Activated naive CD4-positive, alpha-beta T cell treated with Interleukin-2 at 50 U/mL for 16 hours (primary cell): ENCODE data around the gene STOML2.
A peak's percentile ranks its signal among the peaks of the same experiment; 100 is the strongest.

ENCODE experiments used
- DNase-seq: peaks from one replicate; pipeline ENCODE4 v3.0.0-alpha.2; 2020

Gene STOML2

DNA sequence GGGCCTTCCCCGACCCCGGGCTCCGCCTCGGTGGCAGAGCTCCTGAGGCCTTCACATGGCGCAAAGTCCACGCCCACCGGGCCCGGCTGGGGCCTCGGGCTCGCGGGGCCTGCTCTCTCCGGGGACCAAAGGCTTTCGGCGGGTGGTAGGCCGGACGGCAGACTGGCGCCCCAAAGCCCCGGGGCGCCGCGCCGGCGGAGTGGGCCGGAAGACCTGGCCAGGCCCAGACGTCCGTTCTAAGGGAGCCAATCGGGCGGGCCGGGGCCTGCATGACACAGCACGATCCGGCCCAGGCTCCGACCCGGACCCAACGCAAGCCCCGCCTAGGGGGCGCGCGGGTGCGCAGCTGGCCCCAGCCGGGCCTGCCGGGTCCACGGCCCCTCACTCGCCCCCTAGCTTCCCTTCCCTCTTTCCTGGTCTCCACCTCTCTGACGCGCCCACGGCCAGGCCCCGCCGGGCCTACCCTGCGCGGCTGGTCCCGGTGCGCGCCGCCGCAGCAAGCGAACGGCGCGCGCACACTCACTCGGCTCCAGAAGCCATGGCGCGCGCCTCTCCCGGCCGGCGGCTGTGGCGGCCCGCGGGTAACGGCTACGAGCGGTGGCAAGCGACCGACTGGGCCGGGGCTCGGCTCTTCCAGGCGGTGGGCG lies 31.0 kb downstream of the STOML2 start:
- DNase-seq: peak; percentile 75

DNA sequence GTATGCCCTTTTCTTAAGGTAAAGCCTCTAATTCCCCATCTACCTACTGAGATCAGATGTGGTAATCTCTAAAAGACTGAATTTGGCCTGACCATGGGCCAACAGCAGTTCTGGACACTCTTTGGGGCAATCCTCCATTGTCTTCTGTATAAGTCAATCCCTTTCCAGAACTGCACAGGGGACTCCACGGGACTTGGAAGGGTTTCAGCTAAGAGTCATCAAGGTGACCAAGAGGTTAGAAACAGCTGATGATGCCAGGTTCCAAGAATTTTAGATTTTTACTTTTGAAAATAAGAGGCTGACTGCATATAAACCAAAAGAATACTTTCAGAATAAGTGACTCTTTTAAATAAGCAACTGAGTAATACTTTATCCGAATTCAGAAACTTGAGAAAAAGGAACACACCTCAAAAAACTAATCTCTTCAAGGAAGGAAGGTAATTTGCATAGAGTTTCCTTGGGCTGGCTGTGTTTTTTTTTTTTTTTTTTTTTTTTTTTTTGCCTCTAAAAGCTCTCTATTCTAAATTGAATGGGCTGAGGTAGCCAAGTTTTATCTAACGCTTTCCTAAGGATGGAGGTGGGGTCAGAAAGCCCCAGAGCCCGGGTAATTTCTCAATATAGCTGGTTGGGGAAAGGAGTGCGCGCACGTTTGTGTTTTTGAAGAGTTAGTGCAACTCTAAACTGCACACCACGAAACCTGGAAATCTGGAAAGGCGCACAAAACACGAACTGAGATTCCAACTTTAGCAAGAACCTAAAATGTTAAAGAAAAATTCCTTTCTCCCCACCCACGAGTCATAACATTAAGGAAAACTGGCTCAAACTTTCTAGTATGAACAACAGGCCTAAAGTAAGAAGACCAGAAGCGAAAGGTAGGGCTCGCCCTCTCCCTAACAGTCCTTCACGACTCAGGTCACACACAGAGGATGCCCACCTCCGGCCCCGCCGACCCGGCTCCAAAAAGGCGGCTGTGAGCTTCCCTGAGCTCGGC lies 31.8 kb downstream of the STOML2 start:
- DNase-seq: no peak

DNA sequence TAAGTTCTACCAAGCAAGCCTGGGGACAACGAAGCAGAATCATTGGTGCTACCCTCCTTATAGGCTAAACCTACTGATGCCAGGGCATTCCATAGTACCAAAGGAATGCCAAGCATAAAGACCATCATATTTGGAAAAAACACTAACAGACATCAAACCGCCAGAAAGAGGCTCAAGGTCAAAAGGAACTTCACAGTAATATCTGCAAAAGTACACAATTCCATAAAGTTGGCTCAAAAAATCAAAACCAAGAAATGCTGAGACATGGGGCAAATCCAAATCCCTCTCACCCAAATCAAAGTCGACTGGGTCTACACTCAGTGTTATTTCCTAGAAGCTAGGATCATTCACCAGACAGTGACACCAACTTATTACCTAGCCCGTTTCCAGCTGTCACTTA lies 33.9 kb downstream of the STOML2 start:
- no peak for DNase-seq

DNA sequence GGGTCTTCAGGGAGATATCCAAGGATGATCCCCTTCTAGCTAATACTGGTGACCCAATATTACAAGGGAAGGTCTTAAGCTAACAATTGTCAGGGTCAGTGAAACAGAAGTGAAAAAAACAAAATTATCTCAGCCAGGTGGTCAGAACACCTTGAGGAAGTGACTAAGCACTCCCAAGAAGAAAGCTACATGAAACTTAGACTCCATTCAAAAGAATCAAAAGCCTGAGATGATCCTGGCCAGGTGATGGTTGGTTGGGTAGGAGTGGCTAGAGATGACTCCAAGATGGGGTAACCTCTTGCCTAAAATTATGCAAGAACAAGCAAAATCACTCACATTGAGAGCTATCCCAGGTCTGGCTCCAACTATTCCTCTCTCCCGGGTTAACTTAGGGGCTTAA lies 35.9 kb downstream of the STOML2 start:
- no peak for DNase-seq

- no peak for DNase-seq
These were observed 42.3 kb downstream of the STOML2 start for GRCh38 chr9:35060548-35061207.

DNA sequence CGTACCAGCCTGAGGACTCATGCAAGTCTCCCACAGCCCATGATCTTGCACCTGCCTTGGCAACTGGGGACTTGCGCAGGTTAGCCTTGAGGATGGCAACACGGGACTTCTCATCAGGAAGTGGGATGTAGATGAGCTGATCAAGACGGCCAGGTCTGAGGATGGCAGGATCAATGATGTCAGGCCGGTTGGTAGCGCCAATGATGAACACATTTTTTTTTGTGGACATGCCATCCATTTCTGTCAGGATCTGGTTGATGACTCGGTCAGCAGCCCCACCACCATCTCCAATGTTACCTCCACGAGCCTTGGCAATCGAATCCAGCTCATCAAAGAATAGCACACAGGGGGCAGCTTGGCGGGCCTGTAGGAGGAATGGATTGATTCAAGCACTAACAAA lies 43.5 kb downstream of the STOML2 start:
- no peak for DNase-seq

- no peak for DNase-seq
These were observed 45.7 kb downstream of the STOML2 start for GRCh38 chr9:35057271-35057620.

DNA sequence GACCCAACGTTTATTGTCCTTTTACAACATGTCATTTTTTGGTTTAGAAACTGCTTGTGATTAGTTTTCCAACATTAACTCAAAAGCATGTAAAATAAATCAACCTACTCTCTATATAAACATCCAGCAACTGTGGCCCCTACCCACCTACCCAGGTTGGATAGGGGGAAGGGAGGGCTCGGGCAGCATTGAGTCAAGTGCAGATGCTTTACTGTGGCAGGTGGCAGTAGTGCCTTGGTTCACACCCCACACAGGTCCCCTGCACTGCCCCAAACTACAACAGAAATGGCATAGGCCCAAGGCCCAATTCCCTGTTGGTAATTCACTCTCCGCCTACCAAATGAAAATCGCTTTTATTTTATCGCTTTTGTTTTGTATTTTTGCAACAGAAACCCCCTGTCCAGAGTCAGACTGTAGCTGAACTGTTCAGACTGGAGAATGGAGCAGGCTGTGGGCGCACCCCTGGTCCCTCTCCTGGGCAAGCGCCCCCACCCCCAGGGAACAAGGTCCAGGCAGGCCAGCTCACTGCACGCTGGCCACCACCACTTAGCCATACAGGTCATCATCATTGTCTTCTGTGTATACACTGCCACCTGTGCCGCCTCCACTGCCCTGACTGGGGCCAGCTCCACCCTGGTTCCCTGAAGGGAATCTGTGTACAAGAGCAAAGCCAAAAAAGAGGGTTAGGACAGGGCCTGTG lies 46.2 kb downstream of the STOML2 start:
- no peak for DNase-seq

GRCh38 chr9:35054871-35055644 lies 47.9 kb downstream of the STOML2 start:
- DNase-seq: no peak

- DNase-seq: no peak
These were observed 48.6 kb downstream of the STOML2 start for GRCh38 chr9:35054185-35054835.

GRCh38 chr9:35051069-35051967 lies 51.6 kb downstream of the STOML2 start:
- peak; percentile 56 for DNase-seq
